AG09319 (cell line): ENCODE data around the gene NKX6-1.

ENCODE experiments used
- DNase-seq: peaks from one replicate; pipeline ENCODE4 v3.0.0-alpha.2; 2010; ENCODE audit warnings: low read depth; ENCODE audit errors: extremely low read depth
- TF ChIP-seq, protein P1 (sequence below): IDR thresholded peaks from 2 replicates; pipeline ENCODE4 v1.5.1; 2011; ENCODE audit warnings: low read depth, mild to moderate bottlenecking, inconsistent platforms, low read length, moderate library complexity

The NKX6-1 gene

DNA sequence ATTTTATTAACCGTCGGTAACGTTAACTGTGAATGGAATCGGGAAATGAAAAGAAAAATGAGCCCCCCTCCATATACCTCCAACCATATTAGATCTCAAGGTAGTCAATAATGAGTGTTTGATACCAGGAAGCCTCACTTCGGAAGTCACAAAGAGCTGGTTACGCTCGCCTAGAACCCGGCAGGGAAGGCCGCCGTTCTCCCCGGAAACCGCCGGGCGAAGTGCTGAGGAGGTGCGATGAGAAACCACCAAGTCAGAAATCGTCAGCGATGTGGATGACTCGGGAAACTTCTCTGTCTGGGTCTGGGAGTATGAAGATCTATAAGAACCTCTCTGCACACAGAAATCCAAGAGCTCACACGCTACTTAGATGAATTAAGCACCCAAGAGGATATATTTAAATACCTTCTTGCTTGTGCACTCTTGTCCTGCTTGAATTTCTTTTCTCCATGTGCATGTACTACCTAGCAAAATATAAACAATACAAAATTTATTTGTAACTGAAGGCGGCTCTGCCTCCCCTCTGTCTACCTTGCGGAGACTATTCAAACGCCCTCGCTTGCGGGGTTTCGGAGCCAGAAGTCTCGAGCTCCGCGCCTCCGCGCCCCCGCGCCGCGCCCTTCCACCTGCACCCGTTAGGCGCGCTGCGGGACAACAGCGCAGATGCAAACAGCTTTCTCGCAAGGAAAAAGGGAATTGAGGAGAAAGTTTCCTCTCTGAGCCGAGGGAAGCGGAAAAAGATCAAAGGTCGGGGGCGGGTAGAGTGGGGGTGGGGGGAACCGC, 17.8 kb downstream of the NKX6-1 start:
- DNase-seq: no peak
- TF ChIP-seq, protein P1, sequence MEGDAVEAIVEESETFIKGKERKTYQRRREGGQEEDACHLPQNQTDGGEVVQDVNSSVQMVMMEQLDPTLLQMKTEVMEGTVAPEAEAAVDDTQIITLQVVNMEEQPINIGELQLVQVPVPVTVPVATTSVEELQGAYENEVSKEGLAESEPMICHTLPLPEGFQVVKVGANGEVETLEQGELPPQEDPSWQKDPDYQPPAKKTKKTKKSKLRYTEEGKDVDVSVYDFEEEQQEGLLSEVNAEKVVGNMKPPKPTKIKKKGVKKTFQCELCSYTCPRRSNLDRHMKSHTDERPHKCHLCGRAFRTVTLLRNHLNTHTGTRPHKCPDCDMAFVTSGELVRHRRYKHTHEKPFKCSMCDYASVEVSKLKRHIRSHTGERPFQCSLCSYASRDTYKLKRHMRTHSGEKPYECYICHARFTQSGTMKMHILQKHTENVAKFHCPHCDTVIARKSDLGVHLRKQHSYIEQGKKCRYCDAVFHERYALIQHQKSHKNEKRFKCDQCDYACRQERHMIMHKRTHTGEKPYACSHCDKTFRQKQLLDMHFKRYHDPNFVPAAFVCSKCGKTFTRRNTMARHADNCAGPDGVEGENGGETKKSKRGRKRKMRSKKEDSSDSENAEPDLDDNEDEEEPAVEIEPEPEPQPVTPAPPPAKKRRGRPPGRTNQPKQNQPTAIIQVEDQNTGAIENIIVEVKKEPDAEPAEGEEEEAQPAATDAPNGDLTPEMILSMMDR: no peak

DNA sequence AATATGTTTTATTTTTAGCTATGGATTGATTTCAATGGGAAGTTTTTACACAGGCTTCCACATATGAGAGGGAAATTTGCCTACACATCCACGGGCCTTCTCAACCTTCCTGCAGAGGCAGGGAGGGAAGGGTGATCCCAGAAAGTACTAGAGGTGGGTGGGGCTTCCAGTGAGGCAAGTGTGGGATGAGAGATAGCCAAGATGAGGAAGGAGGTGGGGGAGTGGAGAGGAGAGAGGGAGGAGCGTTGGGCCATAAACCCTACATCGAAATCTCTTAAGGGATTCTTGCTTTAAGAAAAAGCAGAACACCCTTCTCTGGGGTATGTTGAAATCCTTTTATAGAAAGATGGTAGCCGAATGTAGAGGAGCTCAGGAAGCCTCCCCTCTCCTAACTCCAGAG, 19.0 kb downstream of the NKX6-1 start:
- TF ChIP-seq, protein P1: no peak
- no peak for DNase-seq

DNA sequence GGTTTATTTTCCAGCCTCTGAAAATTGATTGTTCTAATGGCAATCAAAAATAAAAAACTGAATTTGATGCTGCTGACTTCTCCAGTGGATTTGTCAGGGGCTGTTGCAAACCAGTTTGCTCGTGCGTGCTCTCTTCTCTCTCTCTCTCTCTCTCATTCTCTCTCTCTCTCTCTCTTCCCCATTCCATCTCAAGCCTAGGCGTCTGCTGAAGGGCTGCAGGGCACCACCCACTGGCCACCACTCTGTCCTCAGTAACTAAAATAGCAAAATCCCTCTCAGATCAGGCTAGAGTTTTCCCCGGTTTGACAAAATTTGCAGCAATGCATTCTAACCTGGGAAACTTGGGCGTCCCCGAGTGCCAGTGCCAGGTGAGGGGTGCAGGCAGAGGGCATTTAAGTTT, 19.4 kb downstream of the NKX6-1 start:
- TF ChIP-seq, protein P1: no peak
- DNase-seq: no peak

DNA sequence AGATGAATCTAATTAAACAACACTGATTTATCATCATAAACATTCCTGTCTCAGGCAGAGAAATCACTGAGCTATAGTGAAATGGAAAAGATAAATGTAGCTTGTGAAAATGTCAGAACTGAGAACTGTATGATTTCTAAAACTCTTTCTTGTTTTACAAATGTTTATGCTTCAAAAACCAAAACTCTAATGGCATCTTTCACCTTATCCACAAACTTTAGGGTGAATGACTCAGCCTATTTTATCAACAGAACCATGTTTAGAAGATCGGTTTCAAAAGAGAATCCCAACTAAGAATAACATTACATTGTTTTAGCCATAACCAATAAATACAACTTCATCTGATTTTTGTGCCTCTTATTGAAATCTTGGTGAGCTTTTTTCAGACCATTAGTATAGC, 21.4 kb downstream of the NKX6-1 start:
- TF ChIP-seq, protein P1: no peak
- DNase-seq: no peak

DNA sequence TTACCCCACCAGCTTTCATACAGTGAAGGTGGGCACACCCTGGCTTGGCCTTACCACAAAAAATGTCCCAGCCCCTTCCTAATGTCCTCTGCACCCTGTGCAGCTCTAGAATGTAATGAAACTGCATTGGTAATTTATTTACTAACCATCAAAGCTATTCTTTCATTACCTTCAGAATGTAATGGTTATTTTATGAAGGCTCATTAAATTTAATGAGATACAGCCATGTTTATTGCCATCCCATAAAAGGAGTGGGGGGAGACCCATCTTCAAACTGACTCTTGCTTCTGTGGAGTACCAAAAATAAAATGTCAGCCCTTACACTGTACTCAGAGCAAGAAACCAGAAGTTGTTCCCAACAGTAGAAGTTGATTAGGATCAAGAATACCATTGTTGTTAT, 25.0 kb downstream of the NKX6-1 start:
- no peak for DNase-seq
- TF ChIP-seq, protein P1: no peak

DNA sequence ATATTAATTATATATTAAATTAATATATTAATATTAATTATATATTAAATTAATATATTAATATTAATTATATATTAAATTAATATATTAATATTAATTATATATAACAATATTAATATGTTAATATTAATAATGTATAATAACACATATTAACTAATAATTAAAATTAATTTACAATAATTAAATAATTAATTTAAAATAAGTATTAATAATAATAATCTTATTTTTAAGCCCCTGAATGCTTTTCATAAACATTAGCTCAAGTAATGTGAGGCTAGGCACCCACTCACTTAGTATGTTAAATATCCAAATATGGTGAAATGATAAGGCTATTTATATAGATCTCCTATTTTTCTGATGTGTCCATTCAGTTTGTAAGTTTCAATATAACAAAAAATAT, 26.9 kb downstream of the NKX6-1 start:
- TF ChIP-seq, protein P1: no peak
- no peak for DNase-seq

DNA sequence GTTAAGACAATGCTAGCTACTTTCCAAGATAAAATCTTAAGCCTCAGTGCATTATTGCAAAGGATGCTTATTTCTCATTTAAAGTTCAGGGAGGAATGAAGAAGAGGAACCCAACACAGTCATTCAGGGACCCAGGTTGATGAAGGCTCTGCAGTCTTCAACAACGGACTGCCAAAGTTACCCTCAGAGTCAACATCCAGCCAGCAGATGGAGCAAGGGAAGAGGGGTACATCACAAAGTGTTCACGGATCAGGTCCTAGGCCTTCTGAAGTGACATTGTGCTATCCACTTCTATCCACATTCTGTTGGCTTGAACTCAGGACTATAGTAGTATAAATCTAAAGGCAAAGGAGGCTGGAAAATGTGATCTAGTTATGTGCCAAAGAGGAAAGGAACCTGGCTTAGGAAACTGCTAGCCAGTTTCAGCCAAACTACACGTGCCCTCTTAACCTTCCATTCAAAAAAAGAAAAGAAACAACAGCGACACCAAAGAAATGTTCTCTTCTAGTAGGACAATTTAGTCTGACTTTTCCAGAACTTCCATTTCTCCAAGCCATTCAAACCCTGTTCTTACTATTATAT, 28.8 kb downstream of the NKX6-1 start:
- TF ChIP-seq, protein P1: peak; percentile 18; the same call in 1 of the 2 replicates
- no peak for DNase-seq
